ENCODE data around the gene MAN2A2. TPM values are rescaled to one million over a fixed set of nuclear protein-coding genes. Genes with fewer than 3 reads are reported as not detected.
A peak's percentile ranks its signal among the peaks of the same experiment; 100 is the strongest.

MAN2A2 gene
- total and polyA plus RNA-seq, 2 of the 8 experiments (the other 6 are each of a cell fraction or from before 2014, with no cell fraction given), result 23.1 to 29.7 TPM

GRCh38 chr15:90934256-90934948, 31.3 kb downstream of the MAN2A2 start:
- Histone ChIP-seq H3K9ac (replicated peaks in 1 of 4; ENCODE audit: extremely low read depth in 1 of 4, low read depth in 3 of 4, low read length in 3 of 4) (no peak overlapping the region), H3K4me3 (ENCODE audit: extremely low read depth in 1 of 4, insufficient read depth in 2 of 4, low read depth in 3 of 4, low read length in 4 of 4) (peak overlapping the region; percentile 59 to 80 (median 72)), H2BK15ac (ENCODE audit: low read length) (no peak overlapping the region), H3K23me2 (ENCODE audit: low read depth, low read length) (peaks cover 11% of the 10 kb centered on the region; the same call in 1 of the 2 replicates), H3K56ac (replicated peaks; ENCODE audit: insufficient read length, low read depth, low read length) (no peak overlapping the region), H3K9me3 (ENCODE audit: insufficient read depth in 2 of 2, low read depth in 1 of 2, low read length in 1 of 2) (no peaks in the 10 kb centered on the region), H3K79me2 (ENCODE audit: control insufficient read depth in 1 of 2, insufficient read depth in 2 of 2, low read length in 2 of 2) (no peaks in the 10 kb centered on the region), H3K36me3 (ENCODE audit: control insufficient read depth in 2 of 4, insufficient read depth in 4 of 4, low read length in 3 of 4) (peaks cover 0 to 12% (median 5%) of the 10 kb centered on the region in 4 experiments; a peak in 6 of 8 replicates), H4K91ac (replicated peaks; ENCODE audit: insufficient read length, low read length) (no peak overlapping the region), H2BK12ac (ENCODE audit: low read depth, low read length) (no peak overlapping the region), H3K79me1 (ENCODE audit: low read depth, low read length) (no peaks in the 10 kb centered on the region; the same call in 1 of the 2 replicates), H3K23ac (ENCODE audit: insufficient read length) (no peak overlapping the region), H3K27ac (ENCODE audit: low read depth, low read length) (no peak overlapping the region), H2AK5ac (ENCODE audit: low read depth, low read length) (no peak overlapping the region), H3K14ac (ENCODE audit: insufficient read length) (no peak overlapping the region), H3K4me2 (ENCODE audit: insufficient read depth in 1 of 2, low read depth in 2 of 2, low read length in 2 of 2) (peak overlapping the region; percentile 63 to 96), H2BK120ac (replicated peaks; ENCODE audit: low read depth, low read length) (no peak overlapping the region), H3K18ac (ENCODE audit: extremely low read depth, low read length) (no peak overlapping the region; the same call in 1 of the 2 replicates), H4K20me1 (replicated peaks in 1 of 2; ENCODE audit: control insufficient read depth in 1 of 2, insufficient read depth in 2 of 2, low read length in 2 of 2) (peaks cover 0 to 4% of the 10 kb centered on the region in 2 experiments), H2BK20ac (ENCODE audit: low read length) (no peak overlapping the region), H3K27me3 (replicated peaks in 1 of 4; ENCODE audit: control insufficient read depth in 3 of 4, extremely low read depth in 1 of 4, insufficient read depth in 3 of 4, low read length in 3 of 4) (0 out of 7 replicates have a peak, but pooled peaks cover 0 to 4% (median 0%) of the 10 kb centered on the region in 4 experiments), H4K8ac (ENCODE audit: extremely low read depth, insufficient read depth, low read length) (0 out of 2 replicates have a peak overlapping the region, but pooled peaks have one; percentile 9), H3K4me1 (replicated peaks in 1 of 4; ENCODE audit: control insufficient read depth in 3 of 4, insufficient read depth in 4 of 4, low read length in 3 of 4) (peaks cover 0 to 13% (median 7%) of the 10 kb centered on the region in 4 experiments; a peak in 6 of 7 replicates), H3K4ac (replicated peaks; ENCODE audit: insufficient read length, low read depth, low read length) (no peak overlapping the region), H2BK5ac (ENCODE audit: low read depth, low read length) (no peak overlapping the region), H4K5ac (ENCODE audit: insufficient read length, low read depth, low read length) (no peak overlapping the region), H2AFZ (ENCODE audit: low read length) (peak overlapping the region; percentile 48; the same call in 1 of the 2 replicates)
- ChIA-PET CTCF (ENCODE audit: partially characterized antibody) (interaction anchor here (0.5 to 20.7 kb wide), 39 partner anchors 9 to 763 kb away, joined by 3 to 306 read pairs (median 4); partner anchors contain the start of genes FES, FURIN, MAN2A2 and PRC1), POLR2A (ENCODE audit: partially characterized antibody) (interaction anchor here (0.7 to 5.0 kb wide), 10 partner anchors 8 to 522 kb away, joined by 3 to 24 read pairs (median 5); partner anchors contain the start of genes MAN2A2, RCCD1 and VPS33B)
- 10% methylated on average over 16 of the region's 19 CpGs; no CpG with 5 or more reads in 1 of the 2 experiments for WGBS, 2 experiments (ENCODE audit: extremely low coverage in 1 of 2, insufficient coverage in 1 of 2, insufficient read length in 1 of 2, insufficient replicate concordance in 2 of 2, low coverage in 1 of 2, low lambda C conversion rate in 2 of 2, missing lambda C conversion rate in 1 of 2)
- DNase-seq (ENCODE audit: low read depth in 1 of 2, low spot score in 2 of 2) (peak in 1 of 2 experiments; percentile 94), FAIRE-seq (no peak)
- TF ChIP-seq RNF2 (IDR thresholded peaks at IDR 0.05; ENCODE audit: borderline replicate concordance, low read depth, low read length, missing control alignments, poor library complexity, severe bottlenecking), result no peak
- TF ChIP-seq BCL11A (IDR thresholded peaks at IDR 0.05; ENCODE audit: low read depth in 2 of 2, low read length in 2 of 2), result no peak
- peak; percentile 72 for TF ChIP-seq YY1 (IDR thresholded peaks at IDR 0.05; ENCODE audit: low read depth, low read length)
- TF ChIP-seq CTCF (IDR thresholded peaks at IDR 0.05; ENCODE audit: control extremely low read depth in 1 of 3, insufficient read depth in 1 of 3, low read depth in 1 of 3, low read length in 3 of 3), result peak; percentile 88 to 95 (median 89)
- no peak for TF ChIP-seq TBP (IDR thresholded peaks at IDR 0.05; ENCODE audit: low read depth, low read length)
- 0 out of 2 replicates have a peak, but pooled peaks have one; percentile 30 for TF ChIP-seq CREB1 (IDR thresholded peaks at IDR 0.05)
- peak; percentile 72 to 80 for TF ChIP-seq RAD21 (IDR thresholded peaks at IDR 0.05 in 1 of 2, conservative IDR thresholded peaks at IDR 0.05 in 1 of 2; ENCODE audit: low read depth in 2 of 2, low read length in 2 of 2)
- no peak for TF ChIP-seq BRCA1 (IDR thresholded peaks at IDR 0.05; ENCODE audit: low read depth, low read length)
